Suppressor macrophage treated with lipopolysaccharide for 1 hour (primary cell): ENCODE results near the gene SCUBE1.
A peak's percentile ranks its signal among the peaks of the same experiment; 100 is the strongest.
"Not testable (repeated sequence)": the region's sequence is repeated elsewhere in the genome, so short reads cannot be mapped to it uniquely, and the experiment has no call there.

ENCODE experiments used
- DNase-seq, 3 donors: peaks; one replicate each; pipeline ENCODE4 v3.0.0-alpha.2; 2020 to 2022

Gene SCUBE1

GRCh38 chr22:43300891-43301676 is 42.1 kb downstream of the SCUBE1 start:
- no peak for DNase-seq

DNA sequence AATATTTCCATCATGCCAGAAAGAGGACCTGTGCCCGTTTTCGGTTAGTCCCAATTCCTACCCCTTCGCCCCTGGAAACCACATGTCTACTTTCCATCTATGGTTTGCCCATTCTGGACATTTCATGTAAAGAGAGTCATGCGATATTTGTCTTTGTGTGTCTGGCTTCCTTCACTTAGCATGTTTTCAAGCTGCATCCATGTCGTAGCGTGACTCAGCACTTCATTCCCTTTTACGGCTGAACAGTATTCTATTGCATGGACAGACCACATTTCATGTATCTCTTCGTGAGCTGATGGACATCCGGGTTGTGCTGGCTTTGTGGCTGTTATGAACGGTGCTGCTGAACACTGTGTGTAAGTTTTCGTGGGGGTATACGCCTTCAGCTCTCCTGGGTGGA is 43.4 kb downstream of the SCUBE1 start:
- DNase-seq: no peak

DNA sequence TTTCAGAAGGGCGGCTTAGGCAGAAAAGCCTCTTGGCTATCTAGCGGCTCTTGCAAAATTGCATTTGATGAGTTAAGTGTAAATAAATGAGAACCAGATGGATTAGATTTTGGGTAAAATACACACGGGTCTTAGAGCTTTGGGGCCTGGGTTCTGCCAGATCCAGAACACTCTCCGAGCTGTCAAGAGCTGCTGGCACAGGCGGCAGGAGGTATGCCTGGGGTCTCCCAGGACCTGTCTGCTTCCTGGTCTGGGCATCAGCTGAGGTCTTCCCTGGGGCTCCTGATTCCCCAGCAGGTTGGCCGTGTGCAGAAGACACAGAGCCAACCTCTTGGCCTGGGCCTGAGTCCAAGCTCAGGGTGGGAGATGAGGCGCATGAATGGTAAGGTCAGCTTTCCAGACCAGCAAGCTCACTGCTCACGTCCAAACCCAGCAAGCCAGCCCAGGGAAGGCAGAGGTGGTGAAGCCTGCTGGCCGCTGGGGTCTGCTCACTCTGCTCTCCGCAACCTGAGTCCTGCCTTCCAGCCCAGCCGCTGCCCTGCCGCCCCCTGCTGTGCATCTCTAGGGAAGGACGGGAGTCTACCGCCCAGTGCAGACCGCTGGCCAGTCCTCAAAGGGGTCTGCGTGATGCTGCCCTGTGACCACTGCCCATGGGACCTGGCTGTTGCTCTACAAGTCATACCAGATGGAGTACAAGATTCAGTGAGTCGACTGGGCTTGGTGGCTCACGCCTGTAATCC is 44.9 kb downstream of the SCUBE1 start:
- DNase-seq: no peak

- DNase-seq: no peak
Observed at GRCh38 chr22:43297270-43298061, 45.7 kb downstream of the SCUBE1 start.

DNA sequence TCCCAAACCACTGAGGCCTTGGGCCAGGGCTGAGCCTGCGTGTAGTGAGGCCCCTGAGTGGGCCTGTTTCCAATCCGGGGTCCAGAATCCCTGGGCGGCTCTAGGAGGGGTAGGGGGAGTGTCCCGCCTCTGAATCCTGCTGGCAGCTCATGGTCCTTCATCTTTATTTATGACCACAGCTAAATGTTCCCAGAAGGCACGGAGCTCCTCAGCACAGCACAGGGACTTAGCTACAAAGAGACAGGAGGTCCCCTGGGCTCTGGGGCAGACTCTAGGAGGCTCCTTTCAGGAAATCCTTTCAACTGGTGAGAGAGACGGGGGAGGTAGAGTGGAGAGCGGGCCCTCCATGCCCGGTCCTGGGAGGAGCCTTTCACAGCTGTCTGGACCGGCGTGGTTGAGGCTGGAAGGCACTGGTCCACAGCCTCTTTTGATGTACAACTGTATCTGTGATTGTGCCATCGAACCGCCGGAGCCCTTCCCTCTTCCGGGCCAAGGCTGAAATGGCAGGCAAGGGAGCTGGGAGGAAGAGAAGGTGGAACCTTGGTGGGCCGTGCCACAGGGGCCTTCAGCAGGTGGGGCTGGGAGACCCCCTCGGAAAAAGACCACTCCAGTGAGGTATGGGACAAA is 46.8 kb downstream of the SCUBE1 start:
- no peak for DNase-seq

DNA sequence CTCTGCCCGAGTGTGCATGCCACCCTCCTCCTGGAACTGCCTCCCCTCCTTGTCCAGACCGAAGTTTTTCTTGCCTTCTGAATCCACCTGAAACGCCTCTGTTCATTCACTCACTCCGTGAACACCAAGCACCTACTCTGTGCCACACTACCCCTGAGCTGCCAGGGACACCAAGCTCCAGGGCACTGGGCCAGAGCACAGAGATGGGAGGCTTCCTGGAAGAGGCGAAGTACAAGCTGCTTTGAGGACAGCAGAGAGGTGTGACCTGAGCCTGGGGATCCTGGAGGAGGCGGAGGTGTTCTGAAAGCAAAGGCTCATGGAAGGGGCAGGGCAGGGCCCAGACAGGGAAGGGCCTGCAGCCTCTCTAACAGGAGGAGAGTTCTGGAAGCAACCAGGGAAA is 47.5 kb downstream of the SCUBE1 start:
- no peak for DNase-seq

GRCh38 chr22:43295173-43295572 is 48.0 kb downstream of the SCUBE1 start:
- DNase-seq: no peak

DNA sequence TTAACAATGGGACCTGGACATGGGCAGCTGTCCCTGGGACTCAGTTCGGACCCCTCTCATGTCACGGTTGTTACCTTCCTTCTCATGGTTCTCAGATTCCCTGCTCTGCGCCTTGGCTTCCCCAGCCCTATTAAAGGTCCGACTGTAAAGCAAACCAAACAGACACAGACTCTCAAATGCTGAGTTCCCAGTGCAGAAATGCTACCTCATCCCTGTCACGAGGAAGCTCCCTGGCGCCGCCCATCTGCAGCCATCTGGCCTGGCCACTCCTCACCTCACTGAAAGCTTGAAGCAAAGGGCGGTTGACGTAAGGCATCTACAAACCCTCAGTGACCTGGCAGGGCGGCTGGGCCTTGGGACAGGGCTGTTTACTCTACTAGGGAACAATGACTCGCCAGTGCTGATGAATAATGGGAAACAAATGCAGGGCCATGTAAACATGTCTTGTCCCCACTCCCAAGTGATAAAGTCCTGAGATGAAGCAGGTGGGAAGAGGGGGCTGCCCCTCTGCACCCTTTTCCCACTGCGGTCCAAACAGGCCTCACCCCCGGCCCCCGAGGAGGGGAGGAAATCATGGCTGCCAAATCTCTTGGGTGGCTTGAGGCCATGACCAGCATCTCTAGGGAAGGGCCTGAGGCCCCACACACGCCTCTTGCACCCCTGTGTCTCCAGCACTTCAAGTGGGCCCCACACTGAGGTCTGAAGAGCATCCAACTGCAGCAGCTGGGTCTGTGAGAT is 49.3 kb downstream of the SCUBE1 start:
- DNase-seq: peak; percentile 56 to 72 (median 71)

GRCh38 chr22:43293259-43293654 is 49.9 kb downstream of the SCUBE1 start:
- no peak for DNase-seq

DNA sequence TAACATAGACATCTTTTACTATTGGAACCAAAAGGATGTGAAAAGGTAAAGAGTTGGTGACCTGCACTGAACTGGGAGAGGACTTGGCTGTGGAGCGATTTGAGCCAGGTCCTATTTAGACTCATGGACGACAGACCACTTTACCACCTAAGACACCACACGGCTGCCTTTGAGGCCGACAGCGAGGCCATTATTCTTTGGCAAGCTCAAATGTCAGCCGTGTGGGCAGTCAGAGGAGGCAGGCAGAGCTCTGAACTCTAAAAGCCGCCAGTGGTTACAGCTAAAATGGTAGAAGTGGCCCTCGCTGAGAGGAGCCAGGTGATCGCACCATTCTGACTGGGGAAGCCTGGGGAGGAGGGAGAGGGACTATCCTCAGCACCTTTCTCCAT is 50.5 kb downstream of the SCUBE1 start:
- DNase-seq: no peak

GRCh38 chr22:43291381-43291780 is 51.8 kb downstream of the SCUBE1 start:
- DNase-seq: no peak

- peak in 2 of 3 donors; percentile 33 to 35 for DNase-seq
Observed at GRCh38 chr22:43289976-43290721, 53.0 kb downstream of the SCUBE1 start.

- DNase-seq: peak; percentile 43 to 55 (median 54)
Observed at GRCh38 chr22:43289531-43289963, 53.6 kb downstream of the SCUBE1 start.

DNA sequence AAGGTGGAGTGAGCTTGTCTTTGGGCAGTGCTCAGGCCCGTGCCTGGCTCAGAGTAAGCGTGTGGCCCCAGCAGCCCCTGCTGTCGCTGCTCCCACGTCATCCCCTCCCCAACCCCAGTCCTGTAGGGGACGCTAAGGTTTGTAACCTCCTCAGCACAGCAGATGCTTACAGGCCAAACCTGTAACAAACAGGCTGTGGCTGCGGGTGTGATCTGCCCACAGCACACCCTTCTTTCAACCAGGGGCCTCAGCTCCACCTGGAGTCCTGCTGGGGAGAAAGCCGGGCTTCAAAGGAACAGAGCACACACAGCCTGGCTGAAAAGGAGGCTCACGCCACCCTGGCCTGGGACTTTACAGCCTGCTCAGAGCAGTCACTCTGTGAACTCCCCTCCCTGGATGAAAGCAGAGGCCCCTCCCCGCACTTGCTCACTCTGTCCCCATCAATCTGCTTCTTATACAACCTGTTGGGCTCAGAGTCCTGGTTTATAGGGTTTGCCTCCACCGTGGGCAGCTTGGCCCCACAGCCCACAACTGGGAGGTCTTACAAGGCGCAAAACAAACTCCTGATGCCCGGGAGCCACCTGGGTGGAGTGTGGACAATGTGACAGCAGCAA is 54.3 kb downstream of the SCUBE1 start:
- DNase-seq: no peak

GRCh38 chr22:43288378-43288777 is 54.8 kb downstream of the SCUBE1 start:
- no peak for DNase-seq

DNA sequence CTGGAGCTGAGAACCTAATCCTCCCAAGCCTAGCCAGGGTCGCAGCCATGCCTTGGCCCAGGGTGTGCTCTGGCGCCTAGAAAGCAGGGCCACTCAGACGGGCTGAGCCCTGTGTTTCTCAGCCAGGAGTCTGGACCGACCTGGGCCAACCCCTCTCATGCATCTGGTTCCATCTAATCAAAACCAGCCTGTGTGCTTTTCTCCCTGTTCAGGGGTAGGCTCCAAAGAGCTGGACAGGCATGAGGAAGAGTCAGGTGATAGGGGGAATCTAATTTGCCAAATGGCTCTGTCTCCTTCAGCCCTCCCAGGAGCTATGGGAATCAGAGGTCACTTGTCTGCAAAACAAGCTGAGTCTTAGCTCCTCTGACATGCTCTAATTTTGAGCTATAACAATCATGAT is 55.7 kb downstream of the SCUBE1 start:
- no peak for DNase-seq

- no peak for DNase-seq
Observed at GRCh38 chr22:43281394-43281793, 61.8 kb downstream of the SCUBE1 start.

- DNase-seq: not testable (repeated sequence)
Observed at GRCh38 chr22:43280523-43280886, 62.7 kb downstream of the SCUBE1 start.

GRCh38 chr22:43279867-43280522 is 63.2 kb downstream of the SCUBE1 start:
- no peak for DNase-seq

DNA sequence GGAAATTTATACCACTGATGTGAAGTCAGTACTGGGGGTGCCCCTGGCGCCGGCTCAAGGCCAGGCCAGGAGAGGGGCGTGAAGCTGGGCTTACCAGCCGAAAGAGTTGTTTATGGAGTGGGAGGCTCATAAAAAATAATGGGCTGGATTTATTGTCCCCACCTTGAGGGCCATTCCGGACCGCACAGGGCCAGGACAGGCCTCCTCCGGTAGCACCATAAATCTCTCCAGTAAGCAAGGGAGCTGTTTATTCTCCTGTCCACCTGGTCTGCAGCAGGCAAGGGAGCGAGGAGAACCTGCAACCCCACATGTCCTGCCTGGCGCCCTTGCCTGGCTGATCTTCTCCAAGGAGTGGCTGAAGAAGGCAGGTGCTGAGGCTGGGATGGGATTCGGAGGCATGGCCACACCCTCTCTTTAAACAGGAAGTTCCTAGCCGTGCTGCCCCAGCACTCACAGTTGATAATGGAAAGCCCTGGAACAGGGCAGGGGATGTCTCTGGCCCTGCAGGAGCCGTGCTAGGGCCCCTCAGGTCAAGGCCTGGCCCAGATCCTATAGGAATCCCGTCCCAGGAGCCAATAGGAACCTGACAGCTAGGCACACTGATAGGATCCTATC is 65.1 kb downstream of the SCUBE1 start:
- no peak for DNase-seq
